OCI-LY1 (cell line): ENCODE measurements around the gene CRTC1.

ENCODE experiments used
- H2AFZ ChIP-seq: fragments of 200-600 bp; sonication (generic), shearing (Covaris generic); 2 replicates; pipeline ENCODE4 v1.6.0; 2014; ENCODE audit warnings: antibody characterized with exemption, mild to moderate bottlenecking, low read length
- H3F3A ChIP-seq: fragments of 200-600 bp; sonication (generic), shearing (Covaris generic); 2 replicates; pipeline ENCODE4 v1.6.0; 2014; ENCODE audit warnings: mild to moderate bottlenecking, antibody characterized with exemption, low read length, moderate library complexity; ENCODE audit not compliant: insufficient read depth
- H3K27ac ChIP-seq: fragments of 200-600 bp; sonication (generic); 2 replicates; pipeline ENCODE4 v1.5.1; 2014; ENCODE audit warnings: low read length, mixed run types, mild to moderate bottlenecking, low read depth; ENCODE audit not compliant: poor library complexity, severe bottlenecking
- H3K27me3 ChIP-seq: fragments of 200-600 bp; sonication (generic); 2 replicates; pipeline ENCODE4 v1.6.0; 2014; ENCODE audit warnings: antibody characterized with exemption, mild to moderate bottlenecking, low read length, moderate library complexity; ENCODE audit not compliant: insufficient read depth
- H3K36me3 ChIP-seq: fragments of 200-600 bp; sonication (generic); 2 replicates; pipeline ENCODE4 v1.6.1; 2014; ENCODE audit warnings: mild to moderate bottlenecking, antibody characterized with exemption, low read length, moderate library complexity, mixed read lengths; ENCODE audit not compliant: insufficient read depth
- H3K4me1 ChIP-seq: fragments of 200-600 bp; sonication (generic); 2 replicates; pipeline ENCODE4 v1.5.1; 2014; ENCODE audit warnings: mild to moderate bottlenecking, low read length, moderate library complexity; ENCODE audit not compliant: insufficient read depth, severe bottlenecking
- H3K4me2 ChIP-seq: fragments of 200-600 bp; sonication (generic), shearing (Covaris generic); 2 replicates; pipeline ENCODE4 v1.6.1; 2014; ENCODE audit warnings: low read length
- H3K4me3 ChIP-seq: fragments of 200-600 bp; sonication (generic); 2 replicates; pipeline ENCODE4 v1.5.1; 2014; ENCODE audit warnings: low read length, low read depth, mild to moderate bottlenecking, mixed read lengths; ENCODE audit not compliant: poor library complexity, severe bottlenecking
- H3K79me2 ChIP-seq: fragments of 200-600 bp; shearing (Covaris generic); 2 replicates; pipeline ENCODE4 v1.6.1; 2016; ENCODE audit warnings: mixed run types, low read length, mixed read lengths; ENCODE audit not compliant: insufficient read depth
- H3K9ac ChIP-seq: fragments of 200-600 bp; sonication (generic), shearing (Covaris generic); 2 replicates; pipeline ENCODE4 v1.6.1; 2014; ENCODE audit warnings: mild to moderate bottlenecking, low read length, mixed read lengths
- H3K9me2 ChIP-seq: fragments of 200-600 bp; sonication (generic), shearing (Covaris generic); 2 replicates; pipeline ENCODE4 v1.6.1; 2014; ENCODE audit warnings: low read depth, mild to moderate bottlenecking, low read length, mixed read lengths
- H3K9me3 ChIP-seq: fragments of 200-600 bp; shearing (Covaris generic); 2 replicates; pipeline ENCODE4 v1.6.1; 2014; ENCODE audit warnings: low read length, mixed read lengths
- H4K20me1 ChIP-seq: fragments of 200-600 bp; sonication (generic), shearing (Covaris generic); 2 replicates; pipeline ENCODE4 v1.6.0; 2016; ENCODE audit warnings: mild to moderate bottlenecking, low read length; ENCODE audit not compliant: insufficient read depth
- EZH2 ChIP-seq: fragments of 200-600 bp; sonication (generic), shearing (Covaris generic); IDR thresholded peaks from 2 replicates; pipeline ENCODE4 v1.8.0; 2017; ENCODE audit warnings: borderline replicate concordance, mixed run types, mild to moderate bottlenecking, antibody characterized with exemption, low read length, moderate library complexity, mixed read lengths
- TF ChIP-seq, protein P1 (sequence below): fragments of 200-600 bp; sonication (generic), shearing (Covaris generic); IDR thresholded peaks from 2 replicates; pipeline ENCODE4 v1.5.1; 2017; ENCODE audit warnings: mild to moderate bottlenecking, antibody characterized with exemption, low read length, moderate library complexity, mixed read lengths

CRTC1 gene

DNA sequence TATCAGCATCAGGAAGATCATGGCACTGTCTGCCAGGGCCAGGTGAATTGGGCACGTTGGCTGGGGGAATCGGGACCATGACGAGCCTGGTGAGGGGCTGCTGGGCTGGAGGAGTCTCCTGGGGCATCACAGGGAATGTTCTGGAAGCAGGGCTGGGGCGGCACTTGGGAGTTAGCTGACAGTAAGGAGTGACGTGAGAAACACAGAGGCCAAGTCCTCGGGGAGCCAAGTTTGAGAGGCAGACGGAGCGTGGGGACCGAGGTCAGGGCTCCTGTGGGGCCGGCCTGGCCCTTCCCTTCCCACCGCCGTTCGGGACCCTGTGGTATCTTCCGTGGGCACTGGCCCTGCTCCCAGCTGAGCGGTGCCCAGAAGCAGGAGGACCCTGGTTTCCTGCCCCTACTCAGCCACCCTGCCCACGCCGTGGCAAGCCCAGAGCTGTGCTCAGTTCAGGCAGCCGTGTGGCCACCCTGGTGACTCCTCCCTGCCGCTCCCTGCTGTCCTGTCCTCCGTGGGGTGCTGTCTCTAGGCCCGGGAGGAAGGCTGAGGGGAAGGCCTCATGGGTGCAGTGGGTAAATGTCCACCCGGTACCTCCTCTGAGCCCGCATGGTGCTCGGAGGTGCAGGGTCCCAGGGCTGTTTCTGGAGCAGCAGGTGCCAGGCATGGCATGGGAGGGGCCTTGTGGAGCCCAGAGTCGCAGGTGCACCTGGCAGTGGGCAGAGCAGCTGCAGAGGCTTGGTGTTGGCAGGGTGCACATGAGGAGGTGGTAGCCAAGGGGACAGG is 25.2 kb downstream of the CRTC1 start:
- TF ChIP-seq, protein P1, sequence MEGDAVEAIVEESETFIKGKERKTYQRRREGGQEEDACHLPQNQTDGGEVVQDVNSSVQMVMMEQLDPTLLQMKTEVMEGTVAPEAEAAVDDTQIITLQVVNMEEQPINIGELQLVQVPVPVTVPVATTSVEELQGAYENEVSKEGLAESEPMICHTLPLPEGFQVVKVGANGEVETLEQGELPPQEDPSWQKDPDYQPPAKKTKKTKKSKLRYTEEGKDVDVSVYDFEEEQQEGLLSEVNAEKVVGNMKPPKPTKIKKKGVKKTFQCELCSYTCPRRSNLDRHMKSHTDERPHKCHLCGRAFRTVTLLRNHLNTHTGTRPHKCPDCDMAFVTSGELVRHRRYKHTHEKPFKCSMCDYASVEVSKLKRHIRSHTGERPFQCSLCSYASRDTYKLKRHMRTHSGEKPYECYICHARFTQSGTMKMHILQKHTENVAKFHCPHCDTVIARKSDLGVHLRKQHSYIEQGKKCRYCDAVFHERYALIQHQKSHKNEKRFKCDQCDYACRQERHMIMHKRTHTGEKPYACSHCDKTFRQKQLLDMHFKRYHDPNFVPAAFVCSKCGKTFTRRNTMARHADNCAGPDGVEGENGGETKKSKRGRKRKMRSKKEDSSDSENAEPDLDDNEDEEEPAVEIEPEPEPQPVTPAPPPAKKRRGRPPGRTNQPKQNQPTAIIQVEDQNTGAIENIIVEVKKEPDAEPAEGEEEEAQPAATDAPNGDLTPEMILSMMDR, result no peak
- Histone ChIP-seq H3K9me2 (no peaks in the 10 kb centered on the region), H3F3A (no peaks in the 10 kb centered on the region), H4K20me1 (no peaks in the 10 kb centered on the region), H3K79me2 (no peaks in the 10 kb centered on the region), H2AFZ (no peak overlapping the region), H3K9me3 (peaks cover 2% of the 10 kb centered on the region; the same call in 1 of the 2 replicates), H3K4me1 (no peaks in the 10 kb centered on the region), H3K4me3 (no peak overlapping the region), H3K27ac (no peak overlapping the region), H3K36me3 (no peaks in the 10 kb centered on the region; the same call in 1 of the 2 replicates), H3K9ac (no peak overlapping the region), H3K27me3 (no peaks in the 10 kb centered on the region; the same call in 1 of the 2 replicates), H3K4me2 (no peak overlapping the region)

DNA sequence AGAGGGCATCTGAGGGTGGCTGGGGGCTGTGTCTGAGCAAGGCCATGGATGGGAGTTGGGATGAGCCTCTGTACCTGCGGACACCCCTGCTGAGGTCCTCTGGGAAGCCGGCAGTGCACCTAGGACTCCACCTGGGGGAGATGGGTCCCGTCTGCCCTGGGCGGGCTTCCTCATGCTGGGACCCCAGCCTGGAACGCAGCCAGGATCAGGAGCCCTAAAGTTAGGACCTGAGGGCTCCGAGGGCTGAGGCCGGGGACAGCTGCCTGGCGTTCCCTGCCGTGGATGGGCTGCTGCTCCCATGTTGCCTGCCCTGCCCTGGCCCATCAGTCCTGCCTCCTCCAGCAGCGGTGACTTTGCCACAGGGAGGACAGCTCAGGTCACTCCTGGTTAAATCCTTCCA is 26.1 kb downstream of the CRTC1 start:
- no peaks in the 10 kb centered on the region; the same call in 1 of the 2 replicates for H3K36me3 ChIP-seq
- H3F3A ChIP-seq, result no peaks in the 10 kb centered on the region
- TF ChIP-seq, protein P1, result no peak
- TF ChIP-seq EZH2, result no peak
- peaks cover 2% of the 10 kb centered on the region; the same call in 1 of the 2 replicates for H3K9me3 ChIP-seq
- no peak overlapping the region for H3K4me2 ChIP-seq
- no peaks in the 10 kb centered on the region; the same call in 1 of the 2 replicates for H3K27me3 ChIP-seq
- H3K9ac ChIP-seq, result no peak overlapping the region
- H2AFZ ChIP-seq, result no peak overlapping the region
- no peak overlapping the region for H3K4me3 ChIP-seq
- no peaks in the 10 kb centered on the region for H3K9me2 ChIP-seq
- H3K79me2 ChIP-seq, result no peaks in the 10 kb centered on the region
- no peaks in the 10 kb centered on the region for H4K20me1 ChIP-seq
- no peak overlapping the region for H3K27ac ChIP-seq
- H3K4me1 ChIP-seq, result no peaks in the 10 kb centered on the region

DNA sequence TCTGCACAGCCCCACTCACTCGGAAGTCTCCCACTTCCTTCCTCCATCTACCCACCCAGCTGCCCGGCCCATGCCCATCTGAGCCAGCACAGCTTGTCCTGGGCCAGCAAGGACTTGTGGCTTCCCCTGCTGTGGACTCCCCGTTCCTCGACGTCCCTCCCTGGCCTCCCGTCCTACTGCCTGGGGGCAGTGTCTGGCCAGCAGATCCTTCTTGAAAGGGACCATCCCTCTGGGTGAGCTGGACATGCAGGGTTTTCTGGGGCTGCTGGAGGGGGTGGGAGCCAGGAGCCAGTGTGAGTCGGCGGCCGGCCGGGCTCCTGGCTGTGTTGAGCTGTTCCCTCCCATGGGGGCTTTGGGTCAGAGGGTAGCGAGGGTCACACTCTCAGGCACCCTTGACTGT is 26.7 kb downstream of the CRTC1 start:
- H3K4me1 ChIP-seq, result no peaks in the 10 kb centered on the region
- no peak overlapping the region for H3K4me3 ChIP-seq
- no peaks in the 10 kb centered on the region; the same call in 1 of the 2 replicates for H3K36me3 ChIP-seq
- no peak for TF ChIP-seq EZH2
- TF ChIP-seq, protein P1, result no peak
- no peak overlapping the region for H3K4me2 ChIP-seq
- no peaks in the 10 kb centered on the region for H3K9me2 ChIP-seq
- H3K9ac ChIP-seq, result no peak overlapping the region
- H3K79me2 ChIP-seq, result no peaks in the 10 kb centered on the region
- no peaks in the 10 kb centered on the region for H4K20me1 ChIP-seq
- H3F3A ChIP-seq, result no peaks in the 10 kb centered on the region
- H3K27ac ChIP-seq, result no peak overlapping the region
- no peak overlapping the region for H2AFZ ChIP-seq
- peaks cover 2% of the 10 kb centered on the region; the same call in 1 of the 2 replicates for H3K9me3 ChIP-seq
- H3K27me3 ChIP-seq, result no peaks in the 10 kb centered on the region; the same call in 1 of the 2 replicates
